Prostate gland (tissue), 2 donors: ENCODE measurements around the gene KLF6. TPM values are rescaled to one million over a fixed set of nuclear protein-coding genes. Genes with fewer than 3 reads are reported as not detected.

Experiments used
- DNase-seq: peaks from one replicate; pipeline ENCODE4 v3.0.0-alpha.2; 2019; ENCODE audit warnings: low spot score
- H3K27ac ChIP-seq, 2 donors: fragments of 200-600 bp; sonication (generic); 2 replicates each; pipeline ENCODE4 v1.5.1; 2017 to 2019
- H3K27me3 ChIP-seq: fragments of 200-600 bp; sonication (generic); replicated peaks from 2 replicates; pipeline ENCODE4 v1.5.1; 2019; ENCODE audit not compliant: insufficient read depth
- H3K36me3 ChIP-seq, 2 donors: fragments of 200-600 bp; sonication (generic); 1 replicate in 1 of 2; 2 replicates in 1 of 2; pipeline versions ENCODE4 v1.5.1 to v1.8.1; 2017 to 2019
- H3K4me1 ChIP-seq: fragments of 200-600 bp; sonication (generic); replicated peaks from 2 replicates; pipeline ENCODE4 v1.5.1; 2019
- H3K4me3 ChIP-seq, 2 donors: fragments of 200-600 bp; sonication (generic); 2 replicates each; pipeline ENCODE4 v1.5.1; 2017 to 2019
- H3K9me3 ChIP-seq: fragments of 200-600 bp; sonication (generic); 2 replicates; pipeline ENCODE4 v1.5.1; 2017
- CTCF ChIP-seq, 4 experiments: fragments of 200-600 bp in 2 of 4; fragments of 450-650 bp in 2 of 4; sonication (generic) in 2 of 4; IDR thresholded peaks; 1 replicate in 3 of 4; 2 replicates in 1 of 4; pipeline ENCODE4 v1.5.1; 2016 to 2019; ENCODE audit warnings: antibody characterized with exemption in 4 of 4, mild to moderate bottlenecking in 2 of 4, moderate library complexity in 2 of 4
- POLR2A ChIP-seq: fragments of 450-650 bp; IDR thresholded peaks from one replicate; pipeline ENCODE4 v1.6.1; 2016; ENCODE audit warnings: antibody characterized with exemption, mild to moderate bottlenecking
- POLR2AphosphoS5 ChIP-seq: sonication (generic); formaldehyde crosslinking; IDR thresholded peaks from one replicate; pipeline ENCODE4 v1.6.1; 2017; ENCODE audit warnings: antibody characterized with exemption
- WGBS: methylation state at CpG from one replicate; pipeline ENCODE4 v1.1.5; 2018; 5-methylcytosine and 5-hydroxymethylcytosine counted together
- intact Hi-C: fragments of 100-400 bp; cut with DNase I; formaldehyde crosslinking; loops from one replicate; pipeline ENCODE4 v1.14.2; 2022
- total RNA-seq, 2 donors: library from RNA; depleted of rRNA; stranded (reverse); fragments of >200 nt; gene quantifications; one replicate each; pipeline ENCODE4 v1.1.0, GENCODE V29; 2016

The KLF6 gene
- total RNA-seq, 2 donors from 2014 or later, result 17.5 to 42.3 TPM

DNA sequence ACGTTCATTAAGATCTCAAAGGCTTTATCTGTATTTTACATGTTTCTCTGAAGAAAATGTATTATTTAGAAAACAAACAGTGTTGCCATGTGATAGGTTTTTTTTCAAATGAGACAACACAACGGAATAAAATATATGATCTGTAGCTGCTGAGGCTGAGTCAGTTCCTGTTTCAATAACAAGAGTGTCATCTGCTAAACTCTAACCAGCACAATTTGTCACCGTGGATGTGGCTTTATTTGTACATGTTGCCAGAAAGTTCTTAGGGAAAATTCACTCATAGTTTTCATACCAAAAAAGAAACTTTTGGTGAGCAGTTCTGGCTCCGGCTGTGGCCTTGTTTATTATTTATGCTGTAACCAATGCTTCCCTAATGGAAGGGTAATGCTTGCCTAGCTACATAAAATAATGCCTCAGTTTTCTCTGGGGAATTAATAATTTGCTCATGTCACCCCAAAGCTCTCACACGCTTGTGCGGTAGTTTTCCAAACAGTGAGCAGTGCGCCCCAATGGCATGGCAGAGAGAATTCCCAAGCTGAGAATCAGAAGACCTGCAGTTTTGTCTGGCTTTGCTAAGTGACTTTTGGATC lies 20.3 kb upstream of the KLF6 start:
- WGBS, result 77% methylated on average over 7 of the region's 7 CpGs

DNA sequence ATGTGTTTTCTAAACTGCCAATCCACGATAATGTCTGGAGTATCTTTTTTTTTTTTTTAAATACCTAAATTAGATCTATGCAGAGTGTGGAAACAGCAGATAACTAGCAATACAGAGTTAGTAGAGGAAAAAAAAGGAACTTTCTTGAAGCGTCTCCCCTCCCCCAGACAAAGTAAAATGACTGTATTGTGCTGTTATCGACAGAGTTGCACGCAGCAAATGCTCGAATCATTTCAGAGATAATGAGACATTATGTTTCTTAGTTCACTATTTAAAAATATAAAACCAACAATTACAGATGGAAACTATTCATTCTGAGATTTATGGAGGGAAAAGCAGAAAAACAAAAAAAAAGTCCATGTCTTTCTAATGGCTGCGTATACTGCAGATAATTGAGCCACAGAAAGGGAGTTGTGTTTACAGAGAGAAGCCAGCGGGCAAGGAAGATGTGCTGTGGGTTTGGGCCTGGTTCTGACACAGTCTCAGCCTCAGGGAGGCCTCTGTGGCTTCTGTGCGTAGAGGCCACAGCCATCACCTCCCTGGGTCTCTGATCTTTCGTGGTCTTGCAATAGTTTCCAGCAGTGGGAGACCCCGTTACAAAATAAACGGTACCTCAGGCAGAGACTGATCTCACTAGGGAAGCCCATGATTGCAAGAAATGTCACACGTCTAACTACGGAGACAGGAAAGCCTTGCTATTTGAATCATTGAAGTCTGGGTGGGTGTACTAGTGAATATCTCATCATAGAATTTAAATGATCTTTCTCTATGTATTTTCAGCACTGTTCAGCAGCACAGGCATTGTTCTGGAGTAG lies 19.1 kb upstream of the KLF6 start:
- Histone ChIP-seq H3K9me3 (no peaks in the 10 kb centered on the region), H3K27me3 (no peaks in the 10 kb centered on the region), H3K4me3 (no peak overlapping the region), H3K27ac (peak overlapping the region in 1 of 2 donors; percentile 37), H3K36me3 (no peaks in the 10 kb centered on the region), H3K4me1 (no peaks in the 10 kb centered on the region)
- 85% methylated on average over 13 of the region's 13 CpGs for WGBS
- intact Hi-C loops, result no loop called here
- TF ChIP-seq CTCF (IDR thresholded peaks at IDR 0.05), result no peak
- TF ChIP-seq POLR2A, result no peak
- TF ChIP-seq POLR2AphosphoS5, result no peak
- DNase-seq, result no peak

More for the DNA sequence above, 20.3 kb upstream of the KLF6 start:
- no peaks in the 10 kb centered on the region for H3K9me3 ChIP-seq
- DNase-seq, result no peak
- H3K27ac ChIP-seq, result peak overlapping the region; percentile 21 to 40
- no peak overlapping the region for H3K4me3 ChIP-seq
- H3K4me1 ChIP-seq, result no peaks in the 10 kb centered on the region
- intact Hi-C loops, result no loop called here
- TF ChIP-seq POLR2AphosphoS5 (peak; percentile 40), POLR2A (no peak), CTCF (IDR thresholded peaks at IDR 0.05) (no peak)
- H3K36me3 ChIP-seq, result no peaks in the 10 kb centered on the region
- H3K27me3 ChIP-seq, result no peaks in the 10 kb centered on the region

DNA sequence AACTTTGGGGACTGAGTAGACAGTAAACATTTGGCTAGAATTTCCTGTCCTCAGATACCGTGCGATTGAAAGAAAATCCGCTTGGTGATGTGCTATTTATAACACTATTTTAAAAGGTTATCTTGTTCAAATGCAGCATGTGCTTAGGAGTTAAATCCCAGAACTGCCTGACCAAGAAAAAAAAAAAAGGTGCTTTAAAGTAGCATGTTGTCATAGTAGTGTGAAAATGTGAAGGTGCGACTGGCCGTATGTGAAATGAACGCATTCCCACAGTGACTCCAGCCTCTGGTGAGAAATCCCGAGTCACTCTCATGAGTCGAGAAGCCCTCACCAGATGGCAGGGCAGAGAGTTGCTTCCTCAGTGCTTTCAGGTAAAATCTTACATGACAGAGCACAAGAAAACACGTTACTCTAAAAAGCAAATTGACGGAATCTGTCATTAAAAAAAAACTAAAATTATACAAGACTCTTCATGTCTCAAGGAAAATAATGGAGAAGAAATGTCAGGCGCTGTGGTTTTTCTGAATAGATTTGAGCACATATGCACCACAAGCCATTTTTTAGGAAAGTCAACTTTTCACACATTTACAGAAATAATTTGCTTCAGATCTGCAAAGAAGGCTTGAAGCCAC lies 18.4 kb upstream of the KLF6 start:
- Histone ChIP-seq H3K4me1 (no peaks in the 10 kb centered on the region), H3K27me3 (no peaks in the 10 kb centered on the region), H3K36me3 (no peaks in the 10 kb centered on the region), H3K27ac (no peak overlapping the region), H3K4me3 (no peak overlapping the region), H3K9me3 (no peaks in the 10 kb centered on the region)
- TF ChIP-seq POLR2A, result no peak
- no peak for TF ChIP-seq POLR2AphosphoS5
- no peak for DNase-seq
- 66% methylated on average over 11 of the region's 11 CpGs for WGBS
- intact Hi-C loops, result no loop called here

- DNase-seq, result no peak
- Histone ChIP-seq H3K36me3 (no peaks in the 10 kb centered on the region), H3K4me3 (no peak overlapping the region), H3K27me3 (no peaks in the 10 kb centered on the region), H3K27ac (no peak overlapping the region), H3K4me1 (no peaks in the 10 kb centered on the region), H3K9me3 (no peaks in the 10 kb centered on the region)
- TF ChIP-seq POLR2AphosphoS5 (no peak), CTCF (IDR thresholded peaks at IDR 0.05) (no peak), POLR2A (no peak)
- intact Hi-C loops, result no loop called here
- WGBS, result 83% methylated on average over 8 of the region's 8 CpGs
Measured at GRCh38 chr10:3802526-3803265, 17.7 kb upstream of the KLF6 start.

DNA sequence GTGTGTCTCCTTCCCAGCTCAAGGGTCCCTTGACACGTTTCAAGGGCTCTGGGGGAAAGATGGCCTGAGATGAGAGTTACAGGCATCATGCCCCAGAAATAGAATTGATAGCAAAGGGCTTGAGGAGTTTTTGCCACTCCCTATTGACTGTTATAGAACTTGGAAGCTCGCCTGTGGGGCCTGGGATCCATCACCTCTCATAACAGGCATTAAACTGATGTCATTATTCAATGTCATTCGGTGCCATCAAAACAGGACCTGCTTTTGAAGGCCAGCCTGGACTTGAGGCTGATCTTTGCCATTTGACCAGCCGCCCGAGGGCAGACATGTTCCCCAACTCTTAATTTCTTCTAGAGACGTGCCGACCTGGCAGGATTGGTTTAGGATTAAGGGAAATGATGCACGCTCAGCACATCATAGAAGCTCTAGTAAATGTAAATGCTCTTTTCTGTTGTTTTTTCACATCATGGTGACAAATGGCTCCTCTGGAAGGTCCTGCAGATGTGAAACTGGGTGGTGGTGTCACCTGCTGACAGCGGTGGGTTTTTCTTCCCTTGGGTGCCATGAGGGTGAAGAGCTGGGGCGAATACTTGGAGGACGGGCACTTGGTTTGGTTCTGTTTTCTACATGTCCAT lies 16.7 kb upstream of the KLF6 start:
- WGBS, result 95% methylated on average over 11 of the region's 11 CpGs
- TF ChIP-seq CTCF (IDR thresholded peaks at IDR 0.05), result no peak
- TF ChIP-seq POLR2A, result no peak
- no peak for TF ChIP-seq POLR2AphosphoS5
- intact Hi-C loops, result no loop called here
- Histone ChIP-seq H3K27ac (no peak overlapping the region), H3K9me3 (no peaks in the 10 kb centered on the region), H3K27me3 (no peaks in the 10 kb centered on the region), H3K4me1 (no peaks in the 10 kb centered on the region), H3K36me3 (no peaks in the 10 kb centered on the region), H3K4me3 (no peak overlapping the region)
- no peak for DNase-seq
